Measurements from ENCODE around the gene CARNS1.

DNA sequence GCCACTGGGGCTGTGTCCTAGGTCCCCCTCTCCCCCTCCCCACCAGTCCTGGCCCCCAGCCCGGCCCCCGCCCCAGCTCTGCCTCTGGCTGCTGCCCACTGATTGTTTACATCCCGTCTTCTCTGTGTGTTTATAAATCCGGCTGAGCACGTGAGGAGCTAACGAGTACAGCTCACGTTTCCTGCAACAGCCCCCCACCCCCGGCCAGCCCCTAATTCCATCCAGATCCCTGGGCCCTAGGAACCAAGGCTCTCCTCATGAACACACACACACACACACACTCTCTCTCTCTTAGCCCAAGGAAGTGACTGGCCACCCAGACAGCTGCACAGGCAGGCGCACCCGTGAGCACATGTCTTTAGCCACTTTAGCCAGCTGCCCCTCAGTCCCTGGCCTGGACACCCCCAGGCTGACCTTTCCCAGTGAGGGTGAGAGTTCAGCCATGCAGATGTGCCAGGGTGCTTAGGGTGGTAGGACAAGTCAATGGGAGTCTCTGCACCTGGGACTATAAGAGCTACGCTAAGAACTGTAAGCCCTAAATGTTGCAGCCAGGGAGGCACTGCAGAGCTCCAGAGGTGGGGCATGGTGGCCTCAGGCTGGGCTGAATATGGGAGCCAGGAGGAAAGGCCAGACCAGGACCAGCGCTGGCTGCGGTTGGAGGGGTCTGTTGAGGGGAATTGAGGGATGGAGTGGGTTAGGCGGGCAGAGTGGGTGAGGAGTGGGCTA is 45.0 kb upstream of the CARNS1 start:
- TF ChIP-seq, protein P1, sequence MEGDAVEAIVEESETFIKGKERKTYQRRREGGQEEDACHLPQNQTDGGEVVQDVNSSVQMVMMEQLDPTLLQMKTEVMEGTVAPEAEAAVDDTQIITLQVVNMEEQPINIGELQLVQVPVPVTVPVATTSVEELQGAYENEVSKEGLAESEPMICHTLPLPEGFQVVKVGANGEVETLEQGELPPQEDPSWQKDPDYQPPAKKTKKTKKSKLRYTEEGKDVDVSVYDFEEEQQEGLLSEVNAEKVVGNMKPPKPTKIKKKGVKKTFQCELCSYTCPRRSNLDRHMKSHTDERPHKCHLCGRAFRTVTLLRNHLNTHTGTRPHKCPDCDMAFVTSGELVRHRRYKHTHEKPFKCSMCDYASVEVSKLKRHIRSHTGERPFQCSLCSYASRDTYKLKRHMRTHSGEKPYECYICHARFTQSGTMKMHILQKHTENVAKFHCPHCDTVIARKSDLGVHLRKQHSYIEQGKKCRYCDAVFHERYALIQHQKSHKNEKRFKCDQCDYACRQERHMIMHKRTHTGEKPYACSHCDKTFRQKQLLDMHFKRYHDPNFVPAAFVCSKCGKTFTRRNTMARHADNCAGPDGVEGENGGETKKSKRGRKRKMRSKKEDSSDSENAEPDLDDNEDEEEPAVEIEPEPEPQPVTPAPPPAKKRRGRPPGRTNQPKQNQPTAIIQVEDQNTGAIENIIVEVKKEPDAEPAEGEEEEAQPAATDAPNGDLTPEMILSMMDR (conservative IDR thresholded peaks at IDR 0.05): no peak
- no peak for TF ChIP-seq ZFX (IDR thresholded peaks at IDR 0.05)
